AG04449 (cell line): Measurements from ENCODE around the gene THAP12.

Source experiments
- CTCF ChIA-PET: fragments of 350-600 bp; formaldehyde crosslinking; extraction: SDS; loops from one replicate; lab custom pipeline; 2021; ENCODE audit warnings: antibody characterized with exemption; lab: Yijun Ruan, JAX
- POLR2A ChIA-PET: fragments of 400-600, 350-600 bp; formaldehyde crosslinking; extraction: SDS; loops from one replicate; lab custom pipeline; 2020; ENCODE audit warnings: antibody characterized with exemption, inconsistent platforms; lab: Yijun Ruan, JAX
- DNase-seq: peaks from one replicate; pipeline ENCODE4 v3.0.0-alpha.2; 2010; ENCODE audit warnings: low read depth, low spot score
- H3K4me3 ChIP-seq: 2 replicates; pipeline ENCODE4 v1.5.1; 2011; ENCODE audit warnings: low read depth, mild to moderate bottlenecking, control low read depth, low read length
- CTCF ChIP-seq: IDR thresholded peaks from one replicate; pipeline ENCODE4 v1.5.1; 2011; ENCODE audit warnings: mild to moderate bottlenecking, moderate library complexity, low read length, control low read depth, inconsistent platforms; ENCODE audit not compliant: insufficient read depth; ENCODE audit errors: missing control alignments

THAP12 gene

GRCh38 chr11:76313271-76313670 is 67.7 kb downstream of the THAP12 start:
- ChIA-PET POLR2A (no interaction called here), CTCF (interaction anchor here (1.9 to 3.5 kb wide), 2 partner anchors 10 to 105 kb away, joined by 6 to 37 read pairs; partner anchors contain the start of gene WNT11)
- no peak for DNase-seq
- TF ChIP-seq CTCF, result no peak
- no peak overlapping the region for H3K4me3 ChIP-seq

GRCh38 chr11:76310832-76311595 is 69.9 kb downstream of the THAP12 start:
- POLR2A ChIA-PET, result no interaction called here
- H3K4me3 ChIP-seq, result no peak overlapping the region
- no peak for TF ChIP-seq CTCF
- CTCF ChIA-PET, result interaction anchor here (0.8 to 3.2 kb wide), 4 partner anchors 60 to 588 kb away, joined by 3 to 17 read pairs (median 3); no protein-coding TSS in a partner anchor
- no peak for DNase-seq

GRCh38 chr11:76307978-76308747 is 72.8 kb downstream of the THAP12 start:
- no peak for DNase-seq
- ChIA-PET POLR2A (no interaction called here), CTCF (interaction anchor here (0.7 to 3.7 kb wide), 3 partner anchors 10 to 502 kb away, joined by 3 to 18 read pairs (median 15); no protein-coding TSS in a partner anchor)
- no peak for TF ChIP-seq CTCF
- H3K4me3 ChIP-seq, result no peak overlapping the region

GRCh38 chr11:76307396-76307795 is 73.5 kb downstream of the THAP12 start:
- POLR2A ChIA-PET, result no interaction called here

GRCh38 chr11:76303399-76303798 is 77.5 kb downstream of the THAP12 start:
- CTCF ChIA-PET, result interaction anchor here (1.3 to 2.8 kb wide), 3 partner anchors 14 to 96 kb away, joined by 5 to 16 read pairs (median 8); no protein-coding TSS in a partner anchor

More at GRCh38 chr11:76307396-76307795, 73.5 kb downstream of the THAP12 start:
- no peak for TF ChIP-seq CTCF
- CTCF ChIA-PET, result interaction anchor here (3.6 to 3.7 kb wide), 2 partner anchors 11 to 99 kb away, joined by 15 to 18 read pairs; no protein-coding TSS in a partner anchor
- DNase-seq, result no peak
- no peak overlapping the region for H3K4me3 ChIP-seq

More at GRCh38 chr11:76303399-76303798, 77.5 kb downstream of the THAP12 start:
- no peak for TF ChIP-seq CTCF
- DNase-seq, result no peak
- POLR2A ChIA-PET, result no interaction called here
- no peak overlapping the region for H3K4me3 ChIP-seq
